PC-3 (cell line): Measurements from ENCODE around the gene ZNF101. TPM values are rescaled to one million over a fixed set of nuclear protein-coding genes. Genes with fewer than 3 reads are reported as not detected.

Experiments
- ATAC-seq: fragments of 200-7000 bp; cut with Tn5 transposase; 2 replicates; pipeline ENCODE4 v1.9.1; 2020; ENCODE audit warnings: mild to moderate bottlenecking, moderate library complexity
- BruUV-seq: library from RNA; stranded (reverse); fragments of 400-500 nt; replicated peaks from 2 replicates; lab custom pipeline; 2021; lab: Mats Ljungman, UMichigan
- CTCF ChIA-PET: fragments of 300-600 bp; sonication (Branson Sonifier 250); formaldehyde crosslinking; loops from one replicate; lab custom pipeline; 2022; ENCODE audit warnings: antibody characterized with exemption; lab: Charles Lee
- POLR2A ChIA-PET: fragments of 300-600 bp; sonication (Branson Sonifier 250); formaldehyde crosslinking; loops from one replicate; lab custom pipeline; 2022; ENCODE audit warnings: antibody characterized with exemption; ENCODE audit not compliant: unreplicated experiment; lab: Charles Lee
- DNase-seq: peaks from one replicate; pipeline ENCODE4 v3.0.0-alpha.2; 2015
- H2AFZ ChIP-seq: fragments of 300-600 bp; sonication (generic); 2 replicates; pipeline ENCODE4 v1.6.0; 2016; ENCODE audit warnings: antibody characterized with exemption, low read length
- H3F3A ChIP-seq: fragments of 300-600 bp; sonication (generic); one replicate; pipeline ENCODE4 v1.6.0; 2017; ENCODE audit warnings: antibody characterized with exemption, low read length, control low read depth, mild to moderate bottlenecking; ENCODE audit not compliant: unreplicated experiment
- H3K27ac ChIP-seq: fragments of 300-600 bp; sonication (generic); 2 replicates; pipeline ENCODE4 v1.5.1; 2016; ENCODE audit warnings: mild to moderate bottlenecking, low read length
- H3K27me3 ChIP-seq: fragments of 300-600 bp; sonication (generic); 2 replicates; pipeline ENCODE4 v1.6.1; 2016; ENCODE audit warnings: low read length, mixed read lengths
- H3K36me3 ChIP-seq: fragments of 300-600 bp; sonication (generic); 2 replicates; pipeline ENCODE4 v1.6.1; 2016; ENCODE audit warnings: low read depth, mixed run types, low read length, mixed read lengths
- H3K4me1 ChIP-seq: fragments of 300-600 bp; sonication (generic); 2 replicates; pipeline ENCODE4 v1.5.1; 2016; ENCODE audit warnings: low read length; ENCODE audit not compliant: insufficient read depth
- H3K4me2 ChIP-seq: fragments of 300-600 bp; sonication (generic); 2 replicates; pipeline ENCODE4 v1.6.0; 2016; ENCODE audit warnings: low read length
- H3K4me3 ChIP-seq: fragments of 300-600 bp; sonication (generic); 2 replicates; pipeline ENCODE4 v1.5.1; 2016; ENCODE audit warnings: mild to moderate bottlenecking, low read length, mixed read lengths
- H3K79me2 ChIP-seq: fragments of 300-600 bp; sonication (generic); 2 replicates; pipeline ENCODE4 v1.6.1; 2017; ENCODE audit warnings: low read length, mixed read lengths
- H3K9ac ChIP-seq: fragments of 300-600 bp; sonication (generic); 2 replicates; pipeline ENCODE4 v1.6.0; 2016; ENCODE audit warnings: mild to moderate bottlenecking, low read length
- H3K9me2 ChIP-seq: fragments of 300-600 bp; sonication (generic); replicated peaks from 2 replicates; pipeline ENCODE4 v1.6.1; 2016; ENCODE audit warnings: mixed run types, low read length, mixed read lengths
- H3K9me3 ChIP-seq: fragments of 300-600 bp; sonication (generic); 2 replicates; pipeline ENCODE4 v1.6.1; 2016; ENCODE audit warnings: low read length, mixed read lengths
- H4K20me1 ChIP-seq: fragments of 300-600 bp; sonication (generic); 2 replicates; pipeline ENCODE4 v1.6.1; 2016; ENCODE audit warnings: low read length, mixed read lengths
- CTCF ChIP-seq: fragments of 300-600 bp; sonication (generic); conservative IDR thresholded peaks from 2 replicates; pipeline ENCODE4 v1.5.1; 2017; ENCODE audit warnings: antibody characterized with exemption, low read depth, mild to moderate bottlenecking, low read length
- EZH2 ChIP-seq: fragments of 300-600 bp; sonication (generic); IDR thresholded peaks from one replicate; pipeline ENCODE4 v1.6.1; 2017; ENCODE audit warnings: antibody characterized with exemption, mild to moderate bottlenecking, low read length; ENCODE audit not compliant: unreplicated experiment
- EZH2phosphoT487 ChIP-seq: fragments of 300-600 bp; sonication (generic); IDR thresholded peaks from 2 replicates; pipeline ENCODE4 v1.6.1; 2018; ENCODE audit warnings: mild to moderate bottlenecking, antibody characterized with exemption, low read length, borderline replicate concordance
- intact Hi-C: fragments of 100-400 bp; cut with micrococcal nuclease; formaldehyde crosslinking; loops from 2 replicates; pipeline ENCODE4 v1.9.0; 2023
- total RNA-seq: library from RNA; depleted of rRNA; stranded (reverse); fragments of >200 nt; gene quantifications from 2 replicates; pipeline ENCODE4 v1.2.3, GENCODE V29; 2014

The ZNF101 gene
- total RNA-seq, 1 experiment from 2014 or later, result 11.0 TPM

- no peaks in the 10 kb centered on the region for H3F3A ChIP-seq
- peak overlapping the region; percentile 98 for H3K4me2 ChIP-seq
- H3K4me3 ChIP-seq, result peak overlapping the region; percentile 94
- peaks cover 35% of the 10 kb centered on the region for H3K79me2 ChIP-seq
- POLR2A ChIA-PET, result no interaction called here
- TF ChIP-seq EZH2phosphoT487 (no peak), CTCF (no peak), EZH2 (no peak)
- H3K27ac ChIP-seq, result no peak overlapping the region
- H3K9me2 ChIP-seq, result no peaks in the 10 kb centered on the region
- no peak overlapping the region for H2AFZ ChIP-seq
- ATAC-seq (no peak), DNase-seq (no peak)
- 0 out of 2 replicates have a peak, but pooled peaks cover 7% of the 10 kb centered on the region for H4K20me1 ChIP-seq
- BruUV-seq, result no TSS peak
- H3K4me1 ChIP-seq, result peaks cover 11% of the 10 kb centered on the region
- H3K9me3 ChIP-seq, result no peaks in the 10 kb centered on the region
- H3K9ac ChIP-seq, result no peak overlapping the region
- intact Hi-C loops, result no loop called here
- CTCF ChIA-PET, result no interaction called here
- peaks cover 27% of the 10 kb centered on the region for H3K36me3 ChIP-seq
- no peaks in the 10 kb centered on the region for H3K27me3 ChIP-seq
Measured at GRCh38 chr19:19661675-19662251, 6.9 kb upstream of the ZNF101 start.

GRCh38 chr19:19662344-19662743, 6.3 kb upstream of the ZNF101 start:
- BruUV-seq, result TSS peak; percentile 73
- Histone ChIP-seq H3K4me2 (peak overlapping the region; percentile 98), H3K9me2 (no peaks in the 10 kb centered on the region), H3K9ac (peak overlapping the region; percentile 95; the same call in 1 of the 2 replicates), H3F3A (no peaks in the 10 kb centered on the region), H3K27ac (no peak overlapping the region), H3K27me3 (no peaks in the 10 kb centered on the region), H3K9me3 (no peaks in the 10 kb centered on the region), H4K20me1 (0 out of 2 replicates have a peak, but pooled peaks cover 7% of the 10 kb centered on the region), H3K4me1 (peaks cover 11% of the 10 kb centered on the region), H3K4me3 (peak overlapping the region; percentile 94), H3K79me2 (peaks cover 35% of the 10 kb centered on the region), H2AFZ (no peak overlapping the region), H3K36me3 (peaks cover 21% of the 10 kb centered on the region; the same call in 1 of the 2 replicates)
- DNase-seq (no peak), ATAC-seq (no peak)
- no peak for TF ChIP-seq EZH2phosphoT487
- TF ChIP-seq CTCF, result no peak
- no peak for TF ChIP-seq EZH2
- CTCF ChIA-PET, result no interaction called here
- intact Hi-C loops, result no loop called here
- POLR2A ChIA-PET, result no interaction called here

- DNase-seq (no peak), ATAC-seq (peak; percentile 4)
- ChIA-PET CTCF (no interaction called here), POLR2A (no interaction called here)
- Histone ChIP-seq H3K4me2 (peak overlapping the region; percentile 98), H3K4me1 (peaks cover 11% of the 10 kb centered on the region), H3K27ac (peak overlapping the region; percentile 71), H3F3A (no peaks in the 10 kb centered on the region), H3K36me3 (peaks cover 16% of the 10 kb centered on the region; the same call in 1 of the 2 replicates), H2AFZ (peak overlapping the region; percentile 83), H3K27me3 (no peaks in the 10 kb centered on the region), H3K4me3 (peak overlapping the region; percentile 94), H4K20me1 (0 out of 2 replicates have a peak, but pooled peaks cover 7% of the 10 kb centered on the region), H3K79me2 (peaks cover 35% of the 10 kb centered on the region), H3K9ac (peak overlapping the region; percentile 95), H3K9me3 (no peaks in the 10 kb centered on the region), H3K9me2 (no peaks in the 10 kb centered on the region)
- BruUV-seq, result no TSS peak
- TF ChIP-seq CTCF (no peak), EZH2phosphoT487 (no peak), EZH2 (no peak)
- intact Hi-C loops, result no loop called here
Measured at GRCh38 chr19:19662871-19663255, 5.8 kb upstream of the ZNF101 start.
